HG03575 (cell line): ENCODE measurements around the gene EFNA5.

Experiments
- ATAC-seq: cut with Tn5 transposase; IDR thresholded peaks from one replicate; pipeline ENCODE4 v1.9.1; 2021; ENCODE audit not compliant: unreplicated experiment, insufficient number of reproducible peaks, low FRiP score; ENCODE audit errors: extremely low read depth

EFNA5 gene

DNA sequence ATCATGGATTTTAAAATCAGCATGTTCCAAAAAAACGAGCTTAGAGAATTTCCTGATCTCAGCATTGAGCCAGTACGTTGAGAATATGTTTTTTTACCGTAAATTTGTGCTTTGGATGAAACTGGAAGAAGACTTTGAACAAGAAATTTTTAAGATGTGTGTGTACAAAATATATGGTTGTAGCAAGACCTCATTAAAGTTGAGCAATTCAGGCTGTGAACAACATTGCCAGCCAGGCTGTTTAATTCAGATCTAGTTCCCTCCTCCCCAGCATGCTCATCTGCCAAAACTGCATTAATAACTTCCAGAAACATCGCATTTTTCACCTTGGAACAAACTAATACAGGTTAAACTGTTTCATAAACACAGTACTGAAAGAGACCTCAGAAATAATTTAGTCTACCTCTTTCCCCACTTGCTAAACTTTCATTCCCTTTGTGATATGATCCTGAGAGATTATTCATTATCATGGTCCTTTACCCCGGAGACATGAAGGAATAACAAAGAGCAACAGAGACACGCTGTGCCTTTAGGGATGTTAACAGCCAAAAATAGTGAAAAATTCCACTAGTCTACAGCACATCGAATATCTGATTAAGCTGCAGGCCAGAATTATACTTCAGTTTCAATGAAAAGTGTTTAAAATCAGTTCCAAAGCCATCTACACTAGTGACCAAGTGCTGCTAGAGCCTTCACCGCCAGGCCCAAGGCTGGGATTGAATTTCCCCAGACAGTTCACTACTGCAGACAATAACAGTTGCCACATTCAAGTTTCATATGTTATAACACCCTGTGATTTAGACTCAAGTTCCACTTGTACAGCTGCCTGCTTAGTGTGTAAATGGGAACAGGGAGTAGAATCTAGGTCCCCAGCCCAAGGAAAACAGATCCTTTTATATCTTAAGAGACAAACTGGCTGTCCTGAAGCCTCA lies 89.6 kb downstream of the EFNA5 start:
- no peak for ATAC-seq

DNA sequence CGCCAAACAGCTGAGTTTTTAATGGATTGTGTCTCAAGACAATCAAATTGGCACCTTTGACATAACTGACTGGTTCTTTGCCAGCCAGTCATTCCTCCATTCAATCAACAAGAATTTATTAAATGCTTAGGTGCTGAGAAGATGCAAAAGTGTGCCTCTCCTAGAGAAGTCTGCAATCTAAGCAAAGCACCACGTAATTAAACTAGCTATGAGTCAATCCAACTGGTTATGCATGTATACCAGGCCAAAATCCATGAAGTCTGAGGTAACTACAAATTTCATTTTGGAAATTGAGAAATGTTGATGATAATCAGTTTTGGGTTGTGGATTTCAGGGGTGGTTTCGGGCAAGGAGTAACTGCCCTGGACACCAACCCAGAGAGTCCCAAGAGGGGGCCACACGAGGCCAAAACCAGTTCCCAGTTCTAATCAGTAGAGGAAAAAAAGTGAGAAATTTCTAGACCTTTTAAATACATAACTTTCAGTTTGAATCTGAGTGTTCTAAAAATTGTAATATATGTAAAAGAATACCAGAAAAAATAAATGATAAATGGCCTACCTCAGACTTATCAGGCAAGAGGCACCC lies 92.6 kb downstream of the EFNA5 start:
- no peak for ATAC-seq

DNA sequence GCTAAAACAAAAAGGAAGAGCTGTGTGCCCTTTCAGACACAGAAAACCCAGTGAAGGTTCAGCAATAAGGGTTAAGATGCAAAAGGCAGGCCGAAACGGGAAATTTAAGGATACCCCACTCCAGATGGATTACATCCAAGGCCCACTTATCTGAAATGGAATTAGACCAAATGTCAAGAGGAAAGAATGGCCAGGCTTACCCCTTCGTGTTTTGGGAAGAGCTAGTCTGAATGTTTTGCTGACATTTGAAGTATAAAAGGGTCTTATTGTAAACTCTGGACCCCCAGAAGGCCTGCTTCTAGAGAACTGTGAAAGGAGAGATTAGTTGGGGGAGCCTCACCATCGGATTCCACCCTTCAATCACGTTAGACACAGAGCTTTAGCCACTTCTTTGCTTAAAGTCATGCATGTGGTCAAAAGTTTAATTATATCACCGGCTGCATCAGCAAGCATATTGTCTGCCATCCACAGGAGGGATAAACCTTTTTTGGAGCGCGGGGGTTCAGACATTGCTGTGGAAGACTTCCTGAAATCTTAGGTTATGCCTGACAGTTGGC lies 93.3 kb downstream of the EFNA5 start:
- no peak for ATAC-seq

DNA sequence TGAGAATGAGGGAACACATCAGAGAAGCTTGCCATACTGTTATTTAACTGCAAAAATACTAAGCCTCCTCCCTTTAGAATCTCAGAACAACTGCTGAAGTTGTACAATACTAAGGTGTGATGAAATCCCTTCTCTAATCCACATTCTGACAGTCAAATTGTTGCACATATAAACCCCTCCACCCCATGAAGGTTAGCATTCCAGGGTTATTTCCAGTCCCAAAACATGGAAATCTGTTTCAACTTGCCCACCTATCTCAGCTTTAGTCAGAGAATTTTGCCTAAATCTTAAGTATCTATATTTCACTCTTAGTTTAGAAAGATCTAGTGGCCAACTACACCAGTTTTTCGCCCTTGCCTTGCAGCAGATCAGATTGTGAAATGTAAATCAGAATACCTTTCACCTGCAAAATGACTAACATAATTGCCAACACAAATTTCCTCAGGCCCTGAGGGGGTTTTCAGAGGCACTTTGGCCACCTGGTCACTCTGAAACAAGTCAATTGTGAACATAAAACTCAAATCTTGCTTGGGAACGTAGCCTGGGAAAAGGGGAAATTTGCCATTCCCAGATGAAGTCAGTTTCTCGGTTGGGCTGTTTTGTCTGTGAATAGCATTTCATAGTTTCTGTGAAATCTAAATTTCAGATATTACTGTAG lies 93.9 kb downstream of the EFNA5 start:
- no peak for ATAC-seq

DNA sequence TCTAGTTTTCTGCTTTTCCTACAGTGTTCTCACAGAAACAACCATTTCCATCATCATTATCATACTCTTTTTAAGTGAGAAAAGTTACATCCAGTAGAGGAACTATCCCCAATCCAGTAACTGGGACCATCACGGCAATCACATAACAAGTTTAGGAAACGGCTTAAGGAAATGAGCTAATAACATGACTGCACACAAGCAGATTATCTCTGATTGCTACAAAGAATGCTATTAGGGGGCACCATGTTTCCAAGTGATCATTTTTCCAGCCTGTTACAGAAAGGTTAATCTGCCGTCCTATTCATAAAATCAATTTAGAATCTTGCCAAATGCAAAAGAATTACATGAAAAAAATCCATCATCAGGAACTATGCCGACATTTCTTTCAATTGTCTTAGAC lies 94.6 kb downstream of the EFNA5 start:
- no peak for ATAC-seq

DNA sequence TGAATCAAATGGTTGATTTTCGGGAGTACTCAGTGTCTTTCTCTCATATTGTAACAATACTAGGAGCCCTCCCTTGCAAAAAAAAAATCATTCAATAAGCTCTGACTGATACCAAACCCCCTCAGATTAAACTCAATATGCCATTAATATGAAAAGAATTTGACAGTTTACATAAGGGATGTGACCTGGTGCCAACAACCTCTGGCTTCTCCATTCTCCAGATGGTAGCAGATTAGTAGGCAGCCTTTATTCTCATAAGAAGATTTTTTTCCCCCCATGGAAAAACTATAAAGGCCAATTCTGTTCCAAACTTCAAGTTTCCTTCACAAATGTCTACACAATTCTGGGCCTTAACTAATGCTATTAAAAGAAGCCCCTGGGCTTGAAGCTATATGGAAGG lies 96.5 kb downstream of the EFNA5 start:
- ATAC-seq: no peak

DNA sequence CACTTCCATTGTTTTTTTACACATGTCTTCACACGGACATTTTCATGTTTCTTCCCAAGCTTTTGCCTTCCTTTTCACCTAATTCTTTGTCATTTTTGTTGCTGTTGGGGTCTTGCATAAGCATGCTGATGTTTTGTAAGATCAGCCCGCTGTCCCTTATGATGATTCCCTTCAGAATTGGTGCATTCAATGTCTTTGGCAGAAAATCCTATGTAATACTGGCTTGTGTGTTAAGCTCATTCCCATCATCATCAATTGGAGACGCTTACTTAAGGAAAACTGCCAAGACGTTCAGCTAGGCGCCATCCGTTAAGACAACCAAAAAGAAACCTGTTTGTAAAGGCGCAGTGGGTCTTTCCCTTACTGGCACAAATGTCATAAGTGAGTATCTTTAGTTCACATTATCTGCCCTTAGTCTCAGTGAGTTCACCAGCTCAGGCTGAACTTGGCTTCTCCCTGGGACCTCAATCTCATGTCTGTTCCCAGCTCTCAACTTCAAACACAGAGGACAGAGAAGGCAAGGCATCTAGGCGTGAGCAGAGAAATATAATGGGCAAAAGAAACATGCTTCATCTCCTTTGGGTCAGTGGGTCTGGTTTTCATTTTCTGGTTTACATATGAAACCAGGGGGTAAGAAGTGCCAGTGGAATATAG lies 97.9 kb downstream of the EFNA5 start:
- ATAC-seq: no peak

DNA sequence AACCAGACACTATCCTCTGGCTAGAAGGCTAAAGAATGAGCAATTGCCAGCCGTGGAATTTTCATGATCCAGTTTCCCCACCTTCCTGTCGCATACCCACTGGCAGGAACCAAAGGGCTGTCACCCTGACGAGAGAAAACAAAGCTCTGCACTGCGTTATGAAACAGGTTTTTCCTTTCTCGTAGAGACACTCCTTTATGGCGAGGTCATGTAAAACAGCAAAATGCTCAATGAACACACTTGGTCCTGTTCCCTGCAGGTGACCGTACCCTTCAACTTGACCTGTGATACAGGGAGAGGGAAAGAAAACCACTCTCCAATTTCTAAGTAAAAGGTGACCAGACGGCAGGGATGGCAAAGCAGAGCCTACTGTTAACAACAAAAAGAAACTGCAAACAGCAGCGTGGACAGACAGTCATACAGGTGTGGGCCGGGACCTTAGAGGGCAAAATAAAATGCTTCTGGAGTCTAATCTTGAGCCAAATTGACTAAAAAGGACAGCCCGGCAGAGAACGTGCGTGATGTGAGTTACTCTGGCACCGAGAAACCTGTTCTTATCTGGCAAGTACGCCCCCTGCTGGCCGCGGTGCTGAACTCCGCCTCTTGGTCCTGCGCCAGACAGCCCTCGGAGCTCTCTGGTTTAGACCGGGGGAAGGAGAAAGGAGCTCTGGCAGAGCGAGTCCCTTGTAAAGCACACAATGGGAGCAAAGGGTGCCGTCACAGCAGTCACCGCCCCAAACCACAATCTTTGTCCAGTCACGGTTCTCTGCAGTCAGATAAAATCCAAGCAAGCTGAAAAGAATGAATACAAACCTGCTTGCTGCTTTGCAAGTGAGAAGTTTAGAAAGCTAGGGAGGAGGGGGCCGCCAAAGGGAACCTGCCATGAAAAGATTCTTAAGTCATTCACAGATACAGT lies 98.9 kb downstream of the EFNA5 start:
- ATAC-seq: peak; percentile 28

DNA sequence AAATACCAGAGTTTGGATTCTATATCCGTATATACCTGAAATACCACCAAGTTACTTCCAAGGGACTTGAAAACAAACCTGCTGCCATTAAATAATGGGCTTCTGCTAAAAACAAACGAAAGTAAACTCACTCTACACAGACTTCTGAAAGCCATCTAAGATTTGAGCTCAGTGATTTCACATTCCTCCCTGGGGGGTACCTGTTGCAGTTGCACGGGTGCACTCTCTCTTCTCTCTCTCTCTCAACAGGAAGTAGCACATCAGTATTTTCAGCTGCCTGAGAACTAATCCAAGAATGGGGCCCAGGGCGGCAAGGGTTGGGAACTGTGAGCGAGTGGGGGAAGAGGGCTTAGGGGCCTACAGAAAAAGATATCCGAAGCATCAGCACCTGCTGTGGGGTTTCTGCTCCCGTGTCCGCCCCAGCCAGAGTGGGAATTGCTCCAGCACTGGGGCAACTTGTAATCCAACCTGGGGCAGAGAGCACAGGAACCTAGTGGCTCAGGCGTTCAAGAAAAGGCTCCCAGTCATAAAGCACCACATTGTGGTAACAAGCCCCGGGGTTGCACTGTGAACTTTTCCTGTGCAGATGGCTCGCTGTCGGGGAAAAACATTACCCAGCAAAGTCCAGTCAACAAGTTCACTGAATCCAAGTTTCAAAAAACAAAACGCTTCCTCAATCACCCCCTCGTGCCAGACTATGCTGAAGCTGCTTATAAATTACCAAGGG lies 99.8 kb downstream of the EFNA5 start:
- peak; percentile 82 for ATAC-seq

DNA sequence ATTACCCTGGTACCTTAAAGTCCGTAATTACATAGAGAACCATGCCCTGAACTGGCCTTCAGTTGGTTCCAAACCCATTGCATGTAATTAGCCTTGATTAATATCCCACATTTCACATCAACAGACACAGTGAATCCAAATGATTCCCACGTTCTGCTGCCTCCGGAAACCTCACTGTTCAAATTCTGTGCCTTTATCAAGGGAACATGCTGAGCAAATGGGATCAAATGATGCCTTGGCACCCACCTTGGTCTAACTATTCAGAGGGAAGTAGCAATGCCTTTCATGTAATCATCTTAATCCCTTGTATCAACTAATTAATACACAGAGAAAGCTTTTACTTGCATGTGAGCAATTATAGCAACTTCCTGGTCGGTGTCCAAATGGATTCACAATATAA lies 100.6 kb downstream of the EFNA5 start:
- no peak for ATAC-seq

DNA sequence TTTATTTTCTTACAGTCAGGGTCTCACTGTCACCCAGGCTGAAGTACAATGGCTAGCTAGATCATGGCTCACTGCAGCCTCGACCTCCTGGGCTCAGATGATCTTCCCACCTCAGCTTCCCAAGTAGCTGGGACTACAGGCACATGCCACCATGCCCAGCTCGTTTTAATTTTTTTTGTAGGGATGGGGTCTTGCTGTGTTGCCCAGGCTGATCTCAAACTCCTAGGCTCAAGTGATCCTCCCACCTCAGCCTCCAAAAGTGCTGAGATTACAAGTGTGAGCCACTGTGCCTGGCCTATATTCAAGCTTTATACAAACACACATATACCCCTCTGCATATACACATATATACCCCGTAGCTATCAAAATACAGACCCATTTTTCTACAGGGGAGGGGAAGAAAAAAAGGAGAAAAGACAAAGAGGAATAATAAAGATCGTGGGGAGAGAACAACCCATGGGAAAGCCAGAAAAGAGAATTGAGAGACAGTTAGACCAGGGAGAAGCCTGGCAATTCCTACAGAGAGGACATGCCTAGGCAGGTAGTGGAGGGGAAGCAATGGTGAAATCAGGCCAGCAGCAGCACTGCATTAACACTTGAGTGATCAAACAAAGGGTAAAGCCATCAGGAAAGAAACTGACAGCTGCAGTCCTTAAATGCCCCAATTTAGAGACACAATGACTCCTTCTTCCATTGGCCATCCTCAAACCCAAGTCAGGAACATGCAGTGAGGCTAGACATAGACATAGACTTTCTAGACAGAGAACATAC lies 102.7 kb downstream of the EFNA5 start:
- ATAC-seq: no peak

DNA sequence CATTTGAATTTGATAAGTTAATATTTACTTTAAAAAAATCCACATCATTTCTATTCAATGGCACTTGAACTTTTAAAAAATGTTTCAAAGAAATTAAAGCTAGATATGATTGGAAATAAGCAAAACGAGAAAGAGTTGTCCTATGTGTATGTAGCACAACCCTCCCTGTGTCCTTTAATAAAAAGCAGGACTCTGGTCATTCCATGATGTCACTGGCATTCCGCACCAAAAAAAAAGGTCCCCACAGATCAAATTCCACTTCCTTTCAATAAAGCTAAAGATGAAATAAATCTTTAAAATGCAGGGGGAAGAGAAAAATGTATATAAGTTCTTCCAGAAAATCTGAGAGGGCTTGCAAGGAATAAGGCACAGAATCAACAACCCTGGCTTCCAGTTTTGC lies 103.8 kb downstream of the EFNA5 start:
- no peak for ATAC-seq

DNA sequence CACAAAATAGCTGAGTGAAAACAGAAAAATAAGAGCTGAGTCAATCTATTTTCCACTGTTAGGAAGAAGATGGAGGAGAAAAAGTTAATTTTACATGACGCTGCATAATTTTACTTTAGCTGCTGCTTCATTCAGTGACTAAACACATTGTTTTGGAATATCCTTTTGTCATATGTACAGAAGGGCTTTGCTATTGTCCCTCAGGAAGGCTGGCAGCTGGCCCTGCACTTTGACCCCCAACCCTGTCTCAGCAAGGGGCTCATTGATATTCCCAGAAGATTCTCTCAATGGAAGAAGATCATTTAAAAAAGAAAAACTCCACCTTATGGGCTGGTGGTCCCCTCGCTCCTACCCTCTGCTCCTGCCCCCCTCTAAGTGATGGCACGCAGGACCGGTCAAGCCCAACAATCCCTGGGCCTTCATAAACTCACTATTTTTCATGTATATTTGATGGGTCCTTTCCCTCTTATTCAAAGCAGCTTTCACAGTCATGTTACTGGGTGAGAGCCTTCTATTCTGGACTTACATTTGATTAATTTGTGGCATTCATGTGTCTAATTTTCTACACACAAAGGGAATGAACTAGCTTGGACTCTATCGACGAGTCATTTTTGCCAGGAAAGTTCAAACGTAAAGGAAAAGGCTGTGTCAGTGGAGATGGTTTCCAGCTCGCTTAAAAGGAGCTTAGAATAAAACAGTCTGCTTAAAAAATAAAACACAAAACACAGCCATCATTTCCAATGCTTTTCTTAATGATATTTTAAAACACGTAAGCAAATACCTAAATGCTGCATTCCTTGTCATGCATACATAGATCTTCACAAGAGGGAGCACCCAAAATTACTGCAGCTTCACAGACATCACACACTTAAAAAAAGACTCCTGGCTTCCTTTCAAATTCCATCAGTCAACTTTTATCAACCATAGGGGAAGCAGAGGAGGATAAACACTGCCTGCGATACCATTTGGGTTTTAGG lies 104.7 kb downstream of the EFNA5 start:
- no peak for ATAC-seq

DNA sequence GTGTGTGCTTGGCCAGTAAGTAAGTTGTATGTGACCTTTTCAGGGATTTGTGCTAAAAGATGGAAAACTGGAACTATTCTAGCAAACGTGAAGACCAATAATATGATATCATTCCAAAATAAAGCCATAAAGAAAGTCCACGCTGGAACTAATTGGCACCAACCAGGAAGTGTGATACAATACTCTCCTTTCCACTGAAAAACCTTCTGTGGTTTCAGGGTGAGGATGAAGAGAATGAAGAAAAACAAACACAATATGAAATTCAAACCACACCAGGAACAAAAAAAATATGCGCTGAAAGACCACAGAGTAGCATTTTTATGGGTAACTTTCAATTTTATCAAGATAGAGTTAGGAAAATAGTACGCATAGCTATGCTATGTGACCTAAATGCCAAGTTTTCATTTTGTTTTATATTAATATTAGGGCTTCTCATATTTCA lies 105.8 kb downstream of the EFNA5 start:
- ATAC-seq: no peak

DNA sequence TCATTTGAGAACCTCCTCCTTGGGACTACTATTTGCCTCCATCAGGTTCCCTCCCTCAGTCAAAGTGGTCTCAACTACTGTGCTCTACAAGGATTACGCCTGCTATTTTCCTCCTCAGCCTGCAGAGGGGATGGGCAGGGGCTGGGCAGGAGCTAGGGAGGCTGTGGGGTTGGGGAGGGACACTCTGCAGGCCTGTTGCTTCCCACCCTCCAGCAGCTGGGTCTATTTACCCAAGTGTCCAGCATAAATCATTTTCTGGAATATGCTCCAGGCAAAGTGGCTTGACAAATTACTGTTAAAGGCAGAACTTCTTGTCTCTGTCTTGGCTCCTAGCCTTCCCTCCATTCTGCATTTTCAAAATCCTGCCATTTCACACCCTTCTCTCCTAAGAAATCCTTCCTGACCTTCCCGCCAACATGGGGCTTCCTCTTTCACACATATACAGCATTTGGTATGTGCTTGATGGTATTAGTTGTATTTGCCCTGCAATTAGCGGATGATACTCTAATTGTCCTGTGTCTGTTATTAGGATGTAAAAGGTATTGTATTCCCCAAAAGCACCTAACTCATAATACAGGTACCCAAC lies 106.7 kb downstream of the EFNA5 start:
- no peak for ATAC-seq

DNA sequence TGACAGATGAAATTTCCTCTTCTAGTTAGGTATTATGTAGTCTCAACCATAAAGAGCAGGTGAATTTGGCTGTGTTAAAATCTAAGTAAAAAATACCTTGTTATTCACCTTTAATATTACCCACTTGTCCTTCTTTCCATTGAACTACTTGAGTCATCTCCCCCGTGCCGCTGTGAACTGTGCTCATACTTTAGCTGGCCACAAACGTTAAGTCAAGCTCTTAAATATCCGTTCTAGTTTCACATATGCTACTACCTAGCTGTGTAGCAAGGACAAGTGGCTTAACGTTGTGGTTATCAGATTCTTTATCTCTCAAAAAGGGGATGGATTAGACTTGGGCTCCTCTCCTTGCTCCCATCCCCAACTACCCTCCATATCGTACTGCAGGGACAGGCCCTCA lies 110.4 kb downstream of the EFNA5 start:
- no peak for ATAC-seq
